ENCODE measurements around the gene MVB12B.

DNA sequence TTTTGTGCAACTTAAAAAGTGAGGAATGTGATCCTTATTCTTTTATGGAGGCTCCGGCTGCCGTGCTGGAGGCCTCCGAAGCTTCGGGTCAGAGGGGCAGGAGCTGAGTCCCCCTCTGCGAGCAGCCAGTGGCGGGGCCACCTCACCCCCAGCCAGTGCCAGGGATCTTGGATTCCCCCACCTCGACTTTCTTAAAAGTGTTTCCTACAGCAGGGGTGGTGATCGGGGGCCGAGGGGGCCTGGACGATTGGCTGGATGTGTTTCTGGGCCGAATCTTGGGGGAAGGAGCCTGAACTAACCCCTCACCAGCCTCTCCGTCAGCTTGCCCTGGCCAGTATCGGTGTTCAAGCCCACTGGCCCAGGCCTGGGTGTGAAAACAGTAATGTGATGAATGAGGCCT is 194.9 kb downstream of the MVB12B start:
- TF ChIP-seq CTCF (IDR thresholded peaks at IDR 0.05; ENCODE audit: poor library complexity, severe bottlenecking): no peak
- no peak for TF ChIP-seq EZH2 (IDR thresholded peaks at IDR 0.05; ENCODE audit: borderline replicate concordance, insufficient read depth, low read length, poor library complexity, severe bottlenecking)
- no peak for TF ChIP-seq RAD21 (conservative IDR thresholded peaks at IDR 0.05)
- TF ChIP-seq POLR2AphosphoS5 (IDR thresholded peaks at IDR 0.05): no peak
- TF ChIP-seq REST (IDR thresholded peaks at IDR 0.05; ENCODE audit: borderline replicate concordance): no peak
- TF ChIP-seq EP300 (conservative IDR thresholded peaks at IDR 0.05; ENCODE audit: poor library complexity, severe bottlenecking): no peak
- TF ChIP-seq TAF1 (IDR thresholded peaks at IDR 0.05; ENCODE audit: low read depth): no peak
- TF ChIP-seq MXI1 (conservative IDR thresholded peaks at IDR 0.05; ENCODE audit: poor library complexity, severe bottlenecking): no peak
- TF ChIP-seq SMC3 (conservative IDR thresholded peaks at IDR 0.05; ENCODE audit: poor library complexity): no peak
